HepG2 (cell line): Measurements from ENCODE around the gene CHN2. TPM values are rescaled to one million over a fixed set of nuclear protein-coding genes. Genes with fewer than 3 reads are reported as not detected.

Source experiments
- ATAC-seq: fragments of 200-7000 bp; cut with Tn5 transposase; 3 replicates; pipeline ENCODE4 v1.9.1; 2020; ENCODE audit warnings: mild to moderate bottlenecking, moderate library complexity
- BruUV-seq: library from RNA; stranded (reverse); fragments of 400-500 nt; replicated peaks from 2 replicates; lab custom pipeline; 2021; lab: Mats Ljungman, UMichigan
- CTCF ChIA-PET: fragments of 300-600 bp; formaldehyde crosslinking; extraction: SDS; loops from one replicate; lab custom pipeline; 2021; ENCODE audit warnings: low total read pairs, inconsistent platforms, low intra/inter-chr PET ratio; lab: Yijun Ruan, JAX
- POLR2A ChIA-PET: fragments of 350-600 bp; sonication (Branson Sonifier 250); formaldehyde crosslinking; loops from one replicate; lab custom pipeline; 2020; ENCODE audit warnings: antibody characterized with exemption, inconsistent platforms; lab: Yijun Ruan, JAX
- DNase-seq: peaks from one replicate; pipeline ENCODE4 v3.0.0-alpha.2; 2015; ENCODE audit warnings: low spot score
- FAIRE-seq: peaks from 3 replicates; lab custom pipeline; 2011; peaks lifted over from hg19 to GRCh38; lab: Jason Lieb, UNC
- H2AFZ ChIP-seq: one replicate; pipeline ENCODE4 v1.6.1; 2011; ENCODE audit warnings: low read length, inconsistent platforms
- H3K27ac ChIP-seq: fragments of 300-600 bp; 3 replicates; pipeline ENCODE4 v1.8.0; 2011; ENCODE audit warnings: mixed run types, mild to moderate bottlenecking, mixed read lengths, low read length, inconsistent platforms; ENCODE audit not compliant: insufficient read depth; ENCODE audit errors: extremely low read length
- H3K27me3 ChIP-seq, 2 experiments: fragments of 200-600 bp in 1 of 2; 2 replicates in 1 of 2; 3 replicates in 1 of 2; pipeline versions ENCODE4 v1.6.0 to v1.8.0; 2011; ENCODE audit warnings: low read length in 2 of 2, mild to moderate bottlenecking in 2 of 2, moderate library complexity in 2 of 2, inconsistent platforms in 1 of 2; ENCODE audit not compliant: insufficient read depth in 2 of 2, control insufficient read depth in 1 of 2
- H3K36me3 ChIP-seq, 2 experiments: fragments of 200-600 bp in 1 of 2; replicated peaks in 1 of 2; 2 replicates in 1 of 2; 3 replicates in 1 of 2; pipeline versions ENCODE4 v1.5.1 to v1.8.0; 2011; ENCODE audit warnings: low read length in 2 of 2, inconsistent platforms in 1 of 2; ENCODE audit not compliant: insufficient read depth in 2 of 2, control insufficient read depth in 1 of 2
- H3K4me1 ChIP-seq: 2 replicates; pipeline ENCODE4 v1.5.1; 2012; ENCODE audit warnings: low read length, inconsistent platforms; ENCODE audit not compliant: insufficient read depth
- H3K4me2 ChIP-seq: 2 replicates; pipeline ENCODE4 v1.6.0; 2011; ENCODE audit warnings: low read depth, low read length, inconsistent platforms
- H3K4me3 ChIP-seq, 3 experiments: fragments of 200-600 bp in 1 of 3; sonication (generic), shearing (Covaris generic) in 1 of 3; replicated peaks in 1 of 3; 2 replicates each; pipeline ENCODE4 v1.5.1; 2011 to 2016; ENCODE audit warnings: low read length in 3 of 3, inconsistent platforms in 2 of 3, low read depth in 2 of 3, mild to moderate bottlenecking in 2 of 3, control low read depth in 1 of 3, mixed read lengths in 1 of 3; ENCODE audit not compliant: insufficient read depth in 1 of 3
- H3K79me2 ChIP-seq: one replicate; pipeline ENCODE4 v1.6.1; 2011; ENCODE audit warnings: low read length, inconsistent platforms; ENCODE audit not compliant: insufficient read depth
- H3K9ac ChIP-seq: 2 replicates; pipeline ENCODE4 v1.6.0; 2011; ENCODE audit warnings: mild to moderate bottlenecking, low read depth, low read length, inconsistent platforms; ENCODE audit not compliant: insufficient read depth
- H3K9me3 ChIP-seq: 2 replicates; pipeline ENCODE4 v1.5.1; 2012; ENCODE audit warnings: mild to moderate bottlenecking, low read length
- H4K20me1 ChIP-seq: 2 replicates; pipeline ENCODE4 v1.6.0; 2011; ENCODE audit warnings: inconsistent platforms, mild to moderate bottlenecking, low read length, moderate library complexity; ENCODE audit not compliant: insufficient read depth
- ATF7-NPFF ChIP-seq: sonication (generic); formaldehyde crosslinking; IDR thresholded peaks from 2 replicates; pipeline ENCODE4 v1.8.1; 2023; ENCODE audit warnings: mild to moderate bottlenecking, low read depth, missing genetic modification reagents, moderate library complexity
- CCDC6 ChIP-seq: sonication (generic); formaldehyde crosslinking; IDR thresholded peaks from 2 replicates; pipeline ENCODE4 v1.8.1; 2022; ENCODE audit warnings: mild to moderate bottlenecking, missing genetic modification reagents, moderate library complexity
- DPF2 ChIP-seq: sonication (generic); formaldehyde crosslinking; IDR thresholded peaks from 2 replicates; pipeline ENCODE4 v1.4.0; 2020; ENCODE audit warnings: mild to moderate bottlenecking, low read depth, missing genetic modification reagents, borderline replicate concordance
- KLF9 ChIP-seq: IDR thresholded peaks from 2 replicates; pipeline ENCODE4 v1.6.1; 2016; ENCODE audit warnings: low read depth
- MBD4 ChIP-seq: IDR thresholded peaks from 2 replicates; pipeline ENCODE4 v1.6.1; 2012; ENCODE audit warnings: low read length, inconsistent platforms, borderline replicate concordance
- MTF1 ChIP-seq: sonication (generic); formaldehyde crosslinking; IDR thresholded peaks from 2 replicates; pipeline ENCODE4 v1.5.0; 2020; ENCODE audit warnings: missing genetic modification reagents
- REL ChIP-seq: sonication (generic); formaldehyde crosslinking; conservative IDR thresholded peaks from 2 replicates; pipeline ENCODE4 v1.8.0; 2022; ENCODE audit warnings: mild to moderate bottlenecking, missing genetic modification reagents, moderate library complexity
- ZNF431 ChIP-seq: sonication (generic); formaldehyde crosslinking; IDR thresholded peaks from 2 replicates; pipeline ENCODE4 v1.9.0; 2022; ENCODE audit warnings: missing genetic modification reagents, low read depth, mild to moderate bottlenecking, borderline replicate concordance
- ZNF556 ChIP-seq: sonication (generic); formaldehyde crosslinking; IDR thresholded peaks from 2 replicates; pipeline ENCODE4 v1.4.0; 2020; ENCODE audit warnings: mild to moderate bottlenecking, missing genetic modification reagents, borderline replicate concordance
- ZNF567 ChIP-seq: sonication (generic); formaldehyde crosslinking; IDR thresholded peaks from 2 replicates; pipeline ENCODE4 v1.8.1; 2023; ENCODE audit warnings: mild to moderate bottlenecking, missing genetic modification reagents, borderline replicate concordance
- ZNF615 ChIP-seq: sonication (generic); formaldehyde crosslinking; IDR thresholded peaks from 2 replicates; pipeline ENCODE4 v1.5.0; 2020; ENCODE audit warnings: mild to moderate bottlenecking, missing genetic modification reagents, borderline replicate concordance
- ZNF749 ChIP-seq: sonication (generic); formaldehyde crosslinking; IDR thresholded peaks from 2 replicates; pipeline ENCODE4 v1.8.0; 2022; ENCODE audit warnings: mild to moderate bottlenecking, missing genetic modification reagents, moderate library complexity, borderline replicate concordance
- WGBS: methylation state at CpG from one replicate; pipeline ENCODE4 v1.1.6; 2017; ENCODE audit warnings: low lambda C conversion rate; 5-methylcytosine and 5-hydroxymethylcytosine counted together
- in situ Hi-C: cut with HindIII; loops from 2 replicates; pipeline ENCODE4 v1.10.0; 2017; ENCODE audit warnings: low pct_unique_long_range_greater_than_20kb; ENCODE audit not compliant: extremely low pct_ligation_motif_present
- intact Hi-C: fragments of 100-400 bp; cut with micrococcal nuclease; formaldehyde crosslinking; loops from one replicate; pipeline ENCODE4 v1.10.0; 2022; ENCODE audit not compliant: unreplicated experiment
- polyA plus RNA-seq, 8 experiments: library from polyadenylated mRNA; depleted of rRNA in 3 of 8; stranded (reverse) in 7 of 8; unstranded in 1 of 8; fragments of >200 nt; fragmentation: Illumina TruSeq in 4 of 8; extraction: Trizol in 4 of 8; gene quantifications; 2 replicates each; pipeline versions ENCODE4 v1.2.1 to v1.2.3, GENCODE V29; 2011 to 2016; ENCODE audit warnings: low read depth in 4 of 8, missing spikeins in 1 of 8, mixed read lengths in 1 of 8; ENCODE audit not compliant: insufficient read depth in 1 of 8
- total RNA-seq, 5 experiments: library from RNA; depleted of rRNA; stranded (reverse); fragments of >200 nt; fragmentation: Illumina TruSeq; extraction: Trizol; gene quantifications; 2 replicates each; pipeline ENCODE4 v1.2.3, GENCODE V29; 2016; ENCODE audit warnings: low read depth in 1 of 5
- TF ChIP-seq, protein P1 (sequence below): sonication (generic); formaldehyde crosslinking; IDR thresholded peaks from 2 replicates; pipeline ENCODE4 v1.5.0; 2020; ENCODE audit warnings: missing genetic modification reagents
- TF ChIP-seq, protein P2 (sequence below): sonication (generic); formaldehyde crosslinking; IDR thresholded peaks from 2 replicates; pipeline ENCODE4 v1.9.0; 2021; ENCODE audit warnings: mild to moderate bottlenecking, missing genetic modification reagents

CHN2 gene
- total and polyA plus RNA-seq, 2 of the 13 experiments (the other 11 are each of a cell fraction or from before 2014, with no cell fraction given): 23.5 to 30.5 TPM

DNA sequence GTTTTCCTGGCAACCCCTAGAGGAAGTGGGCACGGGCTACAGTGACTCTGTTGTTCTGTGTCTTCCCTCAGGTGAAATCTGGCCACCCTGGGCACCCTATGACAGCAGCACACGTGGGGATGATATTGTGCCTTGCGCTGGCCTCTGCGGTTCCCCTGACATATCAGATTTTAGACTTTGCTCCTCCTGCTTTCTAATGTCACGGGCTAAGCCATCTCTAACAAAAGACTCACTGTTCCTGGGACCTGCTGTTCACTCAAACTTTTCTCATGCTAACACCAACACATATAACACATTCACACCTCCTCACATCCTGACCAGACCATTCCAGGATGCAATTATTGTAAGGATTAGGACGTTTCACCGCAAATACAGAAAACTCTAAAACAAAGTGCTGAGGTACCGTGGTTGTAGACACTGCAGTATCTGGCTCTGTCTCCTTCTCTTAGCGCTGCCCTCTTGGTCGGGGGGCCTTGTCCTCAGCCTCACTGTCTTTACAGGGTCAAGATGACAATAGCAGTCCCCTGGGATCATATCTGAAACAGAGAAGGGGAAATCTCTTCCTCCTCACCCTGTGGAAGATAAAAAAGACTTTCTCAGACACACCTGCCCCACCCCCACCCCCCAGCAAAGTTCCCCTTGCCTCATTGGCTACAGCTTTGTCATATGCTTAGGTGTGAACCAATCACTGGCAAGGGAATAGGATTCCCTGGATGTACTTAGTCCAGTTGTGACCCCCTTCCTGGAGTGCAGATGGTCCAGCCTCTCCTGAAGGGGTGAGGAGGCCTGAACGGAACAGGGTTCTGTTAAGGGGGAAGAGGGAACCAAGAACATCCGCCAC is 14.1 kb downstream of the CHN2 start:
- H3K79me2 ChIP-seq: peaks cover 80% of the 10 kb centered on the region
- peaks cover 2 to 4% of the 10 kb centered on the region in 2 experiments; a peak in 2 of 5 replicates for H3K36me3 ChIP-seq
- in situ Hi-C loops: no loop called here
- H3K4me1 ChIP-seq: peaks cover 74% of the 10 kb centered on the region
- BruUV-seq: no TSS peak
- peak overlapping the region in 2 of 3 experiments; percentile 21 to 30; a peak in 3 of 6 replicates for H3K4me3 ChIP-seq
- intact Hi-C loops: loop anchor here (1.0 to 10.0 kb wide), 5 partner anchors 16 to 356 kb away; partner anchors contain the start of gene PRR15
- H2AFZ ChIP-seq: no peak overlapping the region
- peak overlapping the region; percentile 56 for H3K9ac ChIP-seq
- H3K27ac ChIP-seq: peak overlapping the region; percentile 85
- FAIRE-seq (peak; percentile 98), ATAC-seq (peak; percentile 96), DNase-seq (peak; percentile 97)
- H4K20me1 ChIP-seq: no peaks in the 10 kb centered on the region
- peak overlapping the region; percentile 72 for H3K4me2 ChIP-seq
- H3K27me3 ChIP-seq: no peaks in the 10 kb centered on the region
- CTCF ChIA-PET: no interaction called here
- no peaks in the 10 kb centered on the region for H3K9me3 ChIP-seq
- WGBS: 14% methylated on average over 12 of the region's 12 CpGs
- POLR2A ChIA-PET: interaction anchor here (1.0 to 1.1 kb wide), 5 partner anchors 19 to 84 kb away, joined by 3 to 4 read pairs (median 3); no protein-coding TSS in a partner anchor
- TF ChIP-seq REL (CRISPR knock-in tag) (no peak), KLF9 (CRISPR knock-in tag) (no peak), MTF1 (CRISPR knock-in tag) (no peak), CCDC6 (CRISPR knock-in tag) (peak; percentile 56; the same call in 1 of the 2 replicates), ATF7-NPFF (CRISPR knock-in tag) (no peak), DPF2 (CRISPR knock-in tag) (peak; percentile 39; the same call in 1 of the 2 replicates), ZNF567 (0 out of 2 replicates have a peak, but pooled peaks have one; percentile 32), ZNF556 (CRISPR knock-in tag) (peak; percentile 80; the same call in 1 of the 2 replicates), ZNF431 (CRISPR knock-in tag) (no peak; the same call in 1 of the 2 replicates), MBD4 (no peak), ZNF615 (CRISPR knock-in tag) (no peak), ZNF749 (CRISPR knock-in tag) (no peak)
- TF ChIP-seq, protein P1, sequence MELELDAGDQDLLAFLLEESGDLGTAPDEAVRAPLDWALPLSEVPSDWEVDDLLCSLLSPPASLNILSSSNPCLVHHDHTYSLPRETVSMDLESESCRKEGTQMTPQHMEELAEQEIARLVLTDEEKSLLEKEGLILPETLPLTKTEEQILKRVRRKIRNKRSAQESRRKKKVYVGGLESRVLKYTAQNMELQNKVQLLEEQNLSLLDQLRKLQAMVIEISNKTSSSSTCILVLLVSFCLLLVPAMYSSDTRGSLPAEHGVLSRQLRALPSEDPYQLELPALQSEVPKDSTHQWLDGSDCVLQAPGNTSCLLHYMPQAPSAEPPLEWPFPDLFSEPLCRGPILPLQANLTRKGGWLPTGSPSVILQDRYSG: no peak
- TF ChIP-seq, protein P2, sequence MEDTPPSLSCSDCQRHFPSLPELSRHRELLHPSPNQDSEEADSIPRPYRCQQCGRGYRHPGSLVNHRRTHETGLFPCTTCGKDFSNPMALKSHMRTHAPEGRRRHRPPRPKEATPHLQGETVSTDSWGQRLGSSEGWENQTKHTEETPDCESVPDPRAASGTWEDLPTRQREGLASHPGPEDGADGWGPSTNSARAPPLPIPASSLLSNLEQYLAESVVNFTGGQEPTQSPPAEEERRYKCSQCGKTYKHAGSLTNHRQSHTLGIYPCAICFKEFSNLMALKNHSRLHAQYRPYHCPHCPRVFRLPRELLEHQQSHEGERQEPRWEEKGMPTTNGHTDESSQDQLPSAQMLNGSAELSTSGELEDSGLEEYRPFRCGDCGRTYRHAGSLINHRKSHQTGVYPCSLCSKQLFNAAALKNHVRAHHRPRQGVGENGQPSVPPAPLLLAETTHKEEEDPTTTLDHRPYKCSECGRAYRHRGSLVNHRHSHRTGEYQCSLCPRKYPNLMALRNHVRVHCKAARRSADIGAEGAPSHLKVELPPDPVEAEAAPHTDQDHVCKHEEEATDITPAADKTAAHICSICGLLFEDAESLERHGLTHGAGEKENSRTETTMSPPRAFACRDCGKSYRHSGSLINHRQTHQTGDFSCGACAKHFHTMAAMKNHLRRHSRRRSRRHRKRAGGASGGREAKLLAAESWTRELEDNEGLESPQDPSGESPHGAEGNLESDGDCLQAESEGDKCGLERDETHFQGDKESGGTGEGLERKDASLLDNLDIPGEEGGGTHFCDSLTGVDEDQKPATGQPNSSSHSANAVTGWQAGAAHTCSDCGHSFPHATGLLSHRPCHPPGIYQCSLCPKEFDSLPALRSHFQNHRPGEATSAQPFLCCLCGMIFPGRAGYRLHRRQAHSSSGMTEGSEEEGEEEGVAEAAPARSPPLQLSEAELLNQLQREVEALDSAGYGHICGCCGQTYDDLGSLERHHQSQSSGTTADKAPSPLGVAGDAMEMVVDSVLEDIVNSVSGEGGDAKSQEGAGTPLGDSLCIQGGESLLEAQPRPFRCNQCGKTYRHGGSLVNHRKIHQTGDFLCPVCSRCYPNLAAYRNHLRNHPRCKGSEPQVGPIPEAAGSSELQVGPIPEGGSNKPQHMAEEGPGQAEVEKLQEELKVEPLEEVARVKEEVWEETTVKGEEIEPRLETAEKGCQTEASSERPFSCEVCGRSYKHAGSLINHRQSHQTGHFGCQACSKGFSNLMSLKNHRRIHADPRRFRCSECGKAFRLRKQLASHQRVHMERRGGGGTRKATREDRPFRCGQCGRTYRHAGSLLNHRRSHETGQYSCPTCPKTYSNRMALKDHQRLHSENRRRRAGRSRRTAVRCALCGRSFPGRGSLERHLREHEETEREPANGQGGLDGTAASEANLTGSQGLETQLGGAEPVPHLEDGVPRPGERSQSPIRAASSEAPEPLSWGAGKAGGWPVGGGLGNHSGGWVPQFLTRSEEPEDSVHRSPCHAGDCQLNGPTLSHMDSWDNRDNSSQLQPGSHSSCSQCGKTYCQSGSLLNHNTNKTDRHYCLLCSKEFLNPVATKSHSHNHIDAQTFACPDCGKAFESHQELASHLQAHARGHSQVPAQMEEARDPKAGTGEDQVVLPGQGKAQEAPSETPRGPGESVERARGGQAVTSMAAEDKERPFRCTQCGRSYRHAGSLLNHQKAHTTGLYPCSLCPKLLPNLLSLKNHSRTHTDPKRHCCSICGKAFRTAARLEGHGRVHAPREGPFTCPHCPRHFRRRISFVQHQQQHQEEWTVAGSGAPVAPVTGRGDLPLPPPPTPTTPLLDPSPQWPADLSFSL: peak; percentile 55; the same call in 1 of the 2 replicates
